ENCODE measurements around the gene LSM3.

The LSM3 gene

GRCh38 chr3:14137004-14137403 lies 41.6 kb upstream of the LSM3 start:
- Mint-ChIP-seq H3K27me3 (ENCODE audit: low read depth) (no peaks in the 10 kb centered on the region), H3K27ac (no peak overlapping the region), H3K36me3 (ENCODE audit: low read depth) (peaks cover 52% of the 10 kb centered on the region), H3K9me3 (no peaks in the 10 kb centered on the region), H3K4me3 (no peak overlapping the region), H3K4me1 (no peaks in the 10 kb centered on the region)
- TF ChIP-seq, protein P1, sequence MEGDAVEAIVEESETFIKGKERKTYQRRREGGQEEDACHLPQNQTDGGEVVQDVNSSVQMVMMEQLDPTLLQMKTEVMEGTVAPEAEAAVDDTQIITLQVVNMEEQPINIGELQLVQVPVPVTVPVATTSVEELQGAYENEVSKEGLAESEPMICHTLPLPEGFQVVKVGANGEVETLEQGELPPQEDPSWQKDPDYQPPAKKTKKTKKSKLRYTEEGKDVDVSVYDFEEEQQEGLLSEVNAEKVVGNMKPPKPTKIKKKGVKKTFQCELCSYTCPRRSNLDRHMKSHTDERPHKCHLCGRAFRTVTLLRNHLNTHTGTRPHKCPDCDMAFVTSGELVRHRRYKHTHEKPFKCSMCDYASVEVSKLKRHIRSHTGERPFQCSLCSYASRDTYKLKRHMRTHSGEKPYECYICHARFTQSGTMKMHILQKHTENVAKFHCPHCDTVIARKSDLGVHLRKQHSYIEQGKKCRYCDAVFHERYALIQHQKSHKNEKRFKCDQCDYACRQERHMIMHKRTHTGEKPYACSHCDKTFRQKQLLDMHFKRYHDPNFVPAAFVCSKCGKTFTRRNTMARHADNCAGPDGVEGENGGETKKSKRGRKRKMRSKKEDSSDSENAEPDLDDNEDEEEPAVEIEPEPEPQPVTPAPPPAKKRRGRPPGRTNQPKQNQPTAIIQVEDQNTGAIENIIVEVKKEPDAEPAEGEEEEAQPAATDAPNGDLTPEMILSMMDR (IDR thresholded peaks at IDR 0.05; ENCODE audit: unreplicated experiment in 3 of 3) = no peak

DNA sequence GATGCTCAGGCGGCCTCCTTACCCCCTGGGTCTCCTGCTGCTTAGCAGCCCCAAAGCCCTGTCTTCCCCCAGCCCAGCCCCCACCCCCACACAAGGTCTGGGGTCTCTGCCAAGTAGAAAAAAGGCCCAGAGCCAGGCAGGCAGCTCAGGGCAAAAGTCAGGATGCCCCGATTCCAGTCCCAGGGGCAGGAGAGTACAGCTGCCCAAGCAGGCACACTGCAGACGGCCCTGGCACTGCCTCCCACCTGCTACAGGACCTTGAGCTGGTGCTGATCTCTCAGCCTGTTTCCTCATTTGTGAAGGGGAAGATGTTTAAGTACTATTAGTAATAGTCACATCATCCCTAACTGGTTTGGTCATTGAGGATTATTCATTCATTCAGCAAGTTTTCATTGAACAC lies 41.2 kb upstream of the LSM3 start:
- no peak overlapping the region for H3K27ac Mint-ChIP-seq
- peaks cover 54% of the 10 kb centered on the region for H3K36me3 Mint-ChIP-seq (ENCODE audit: low read depth)
- no peaks in the 10 kb centered on the region for H3K27me3 Mint-ChIP-seq (ENCODE audit: low read depth)
- peaks cover under 1% of the 10 kb centered on the region for H3K4me1 Mint-ChIP-seq
- TF ChIP-seq, protein P1 (IDR thresholded peaks at IDR 0.05; ENCODE audit: unreplicated experiment in 3 of 3) = no peak
- no peak overlapping the region for H3K4me3 Mint-ChIP-seq
- no peaks in the 10 kb centered on the region for H3K9me3 Mint-ChIP-seq

- no peak overlapping the region for H3K4me3 Mint-ChIP-seq
- H3K27ac Mint-ChIP-seq = peak overlapping the region in 1 of 3 experiments; percentile 22
- peaks cover 47% of the 10 kb centered on the region for H3K36me3 Mint-ChIP-seq (ENCODE audit: low read depth)
- H3K27me3 Mint-ChIP-seq (ENCODE audit: low read depth) = no peaks in the 10 kb centered on the region
- TF ChIP-seq, protein P1 (IDR thresholded peaks at IDR 0.05; ENCODE audit: unreplicated experiment in 3 of 3) = no peak
- H3K4me1 Mint-ChIP-seq = peaks cover 8% of the 10 kb centered on the region
- H3K9me3 Mint-ChIP-seq = no peaks in the 10 kb centered on the region
These were observed 40.3 kb upstream of the LSM3 start for GRCh38 chr3:14138109-14138877.

DNA sequence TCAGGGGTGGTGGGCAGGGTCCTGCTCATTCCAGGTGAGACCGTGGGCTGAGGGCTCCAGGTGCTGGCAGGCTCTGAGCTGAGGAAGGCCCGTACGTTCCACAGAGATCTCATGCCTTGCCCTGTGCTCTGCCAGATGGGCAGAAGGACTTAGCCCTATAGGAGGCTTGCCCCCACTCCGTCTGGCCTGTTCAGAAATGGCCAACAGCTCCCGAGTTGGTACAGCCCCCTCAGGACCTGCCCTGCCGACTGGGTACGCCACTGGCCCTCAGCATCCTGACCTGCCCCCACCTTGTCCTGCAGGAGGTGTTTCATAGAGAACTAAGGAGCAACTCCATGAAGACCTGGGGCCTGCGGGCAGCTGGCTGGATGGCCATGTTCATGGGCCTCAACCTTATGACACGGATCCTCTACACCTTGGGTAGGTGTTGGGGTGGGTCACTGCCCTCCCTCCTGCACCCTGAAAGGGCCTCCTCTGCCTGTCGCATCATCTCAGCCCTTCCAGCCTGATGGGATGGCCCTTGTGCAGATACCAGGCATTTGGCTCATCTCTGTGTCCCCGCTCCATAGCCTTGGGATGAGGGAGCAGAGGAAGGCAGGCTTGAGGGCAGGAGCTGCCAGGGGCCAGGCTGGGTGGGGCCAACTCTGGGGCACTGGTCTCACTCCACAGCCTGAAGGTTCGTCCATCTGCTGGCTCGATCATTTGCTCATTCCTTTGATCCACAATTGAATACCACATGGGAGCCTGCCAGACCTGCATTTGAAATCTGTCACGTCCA lies 39.5 kb upstream of the LSM3 start:
- Mint-ChIP-seq H3K4me3 (no peak overlapping the region), H3K4me1 (peaks cover 15% of the 10 kb centered on the region), H3K27me3 (ENCODE audit: low read depth) (no peaks in the 10 kb centered on the region), H3K36me3 (ENCODE audit: low read depth) (peaks cover 41% of the 10 kb centered on the region), H3K27ac (no peak overlapping the region), H3K9me3 (no peaks in the 10 kb centered on the region)
- TF ChIP-seq, protein P1 (IDR thresholded peaks at IDR 0.05; ENCODE audit: unreplicated experiment in 3 of 3) = no peak

GRCh38 chr3:14139771-14140170 lies 38.8 kb upstream of the LSM3 start:
- Mint-ChIP-seq H3K27ac (no peak overlapping the region), H3K4me3 (no peak overlapping the region), H3K27me3 (ENCODE audit: low read depth) (no peaks in the 10 kb centered on the region), H3K9me3 (no peaks in the 10 kb centered on the region), H3K4me1 (peaks cover 22% of the 10 kb centered on the region), H3K36me3 (ENCODE audit: low read depth) (peaks cover 36% of the 10 kb centered on the region)
- TF ChIP-seq, protein P1 (IDR thresholded peaks at IDR 0.05; ENCODE audit: unreplicated experiment in 3 of 3) = no peak

Measured in nephron (organoid).